ENCODE results near the gene DPEP1. TPM values are rescaled to one million over a fixed set of nuclear protein-coding genes. Genes with fewer than 3 reads are reported as not detected.

DPEP1 gene
- total and polyA plus RNA-seq, 8 donors = 0.23 to 12.3 (median 1.00) TPM; not detected in 2

DNA sequence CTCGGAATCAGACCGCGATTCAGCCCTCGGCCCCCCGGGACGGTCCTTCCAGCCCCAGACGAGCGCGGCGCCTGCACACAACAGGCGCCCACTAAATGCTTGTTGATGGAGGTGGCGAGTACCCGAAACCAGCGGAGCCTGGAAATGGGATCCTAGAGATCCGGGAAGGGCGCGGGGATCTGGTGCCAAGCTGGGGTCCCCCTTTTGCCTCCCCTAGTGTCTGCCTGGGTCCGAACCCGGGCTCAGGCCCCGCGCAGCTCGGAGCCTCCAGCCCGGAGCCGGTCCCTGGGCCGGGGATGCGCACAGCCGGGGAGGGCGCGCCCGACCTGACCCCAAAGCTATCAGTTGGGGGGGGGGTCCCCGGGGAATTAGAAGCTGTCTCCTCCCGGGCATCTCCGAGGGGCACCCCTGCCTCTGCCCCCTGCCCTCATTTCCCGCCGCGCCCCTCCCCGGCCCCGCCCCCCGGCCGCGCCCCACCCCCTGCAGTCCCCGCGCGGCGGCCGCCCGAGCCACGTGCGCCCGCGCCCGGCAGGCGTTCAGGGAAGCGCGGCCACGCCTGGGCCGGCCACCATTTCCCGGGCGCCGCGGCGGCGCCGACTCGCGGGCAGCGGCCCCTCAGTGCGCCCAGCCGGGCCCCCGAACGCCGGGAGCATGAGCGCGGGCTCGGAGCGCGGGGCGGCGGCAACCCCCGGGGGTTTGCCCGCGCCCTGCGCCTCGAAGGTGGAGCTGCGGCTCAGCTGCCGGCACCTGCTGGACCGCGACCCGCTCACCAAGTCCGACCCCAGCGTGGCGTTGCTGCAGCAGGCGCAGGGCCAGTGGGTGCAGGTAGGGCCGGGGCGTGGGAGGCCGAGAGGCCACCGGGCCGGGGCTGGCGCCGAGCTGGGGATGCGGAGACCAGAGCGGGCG is 37.9 kb upstream of the DPEP1 start, which contains the start of gene CPNE7:
Gene CPNE7 (plus strand): TSS at position 512 of the 906 bp plus-strand sequence. CDS start 140 bp downstream, at position 652.
- 0 to 2% (median 2%) methylated on average over 31 to 102 of the region's 103 CpGs for WGBS, 5 donors
- Histone ChIP-seq H3K9me3 (no peaks in the 10 kb centered on the region), H3K4me3 (peak within 1 kb of the TSS; percentile 29 to 47 (median 30)), H3K27me3 (peaks cover 18 to 76% (median 34%) of the 10 kb centered on the region in 3 donors), H3K36me3 (no peaks in the 10 kb centered on the region), H3K27ac (no peak within 1 kb of the TSS), H3K4me1 (peaks cover 20 to 31% (median 25%) of the 10 kb centered on the region in 4 donors)
- TF ChIP-seq CTCF (IDR thresholded peaks at IDR 0.05) = no peak
- no peak for TF ChIP-seq EP300 (IDR thresholded peaks at IDR 0.05)
- intact Hi-C loops (cut with DNase I; ENCODE audit: low total_unique reads) = loop anchor here (10.0 kb wide), 1 partner anchor 69 kb away; no protein-coding TSS in a partner anchor
- peak in 1 of 2 donors; percentile 45 for DNase-seq

DNA sequence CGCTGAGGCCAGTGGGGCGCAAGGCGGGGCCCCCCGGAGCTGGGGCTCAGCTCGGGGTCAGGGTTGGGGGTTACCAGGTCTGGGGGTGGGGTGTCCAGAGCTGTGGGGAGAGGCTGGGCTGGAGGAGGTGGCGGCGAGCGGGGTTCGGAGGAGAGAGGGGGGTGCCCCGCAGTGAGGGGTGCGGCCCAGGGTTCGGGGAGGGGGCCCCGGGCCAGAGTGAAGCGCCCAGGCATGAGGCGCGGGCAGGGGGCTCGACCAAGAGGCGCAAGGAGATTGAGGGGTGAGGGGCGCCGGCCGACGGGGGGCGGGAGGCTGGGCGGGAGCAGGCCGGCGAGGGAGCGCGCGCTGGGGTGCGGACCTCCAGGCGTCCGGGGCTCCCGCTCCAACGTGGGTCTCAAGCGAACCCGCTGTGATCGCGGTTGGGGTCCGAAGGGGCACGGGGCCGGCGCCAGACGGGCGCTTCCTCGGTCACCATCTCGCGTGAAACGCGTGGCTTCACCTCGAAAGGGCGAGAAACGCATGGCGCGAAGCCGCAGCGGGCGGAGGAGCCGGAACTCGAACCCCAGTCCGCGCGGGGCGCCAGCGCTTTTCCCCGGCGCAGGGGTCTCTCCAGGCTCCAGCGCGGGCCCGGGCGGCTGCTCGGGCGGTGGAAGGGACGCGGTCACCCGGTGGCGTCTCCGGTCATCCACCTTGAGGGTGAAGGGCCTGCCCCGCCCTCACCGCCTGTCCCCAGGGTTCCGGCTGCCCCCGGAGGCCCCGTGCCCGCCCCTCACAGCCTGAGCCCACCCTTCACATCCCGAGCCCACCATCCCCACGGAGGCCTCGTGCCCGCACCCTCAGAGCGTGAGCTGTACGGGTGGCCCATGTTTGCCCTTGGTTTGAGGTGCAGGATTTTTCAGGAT is 37.0 kb upstream of the DPEP1 start:
- H3K27ac ChIP-seq = no peak overlapping the region
- DNase-seq = no peak
- peaks cover 18 to 69% (median 33%) of the 10 kb centered on the region in 3 donors for H3K27me3 ChIP-seq
- intact Hi-C loops (cut with DNase I; ENCODE audit: low total_unique reads) = loop anchor here (10.0 kb wide), 1 partner anchor 68 kb away; no protein-coding TSS in a partner anchor
- no peaks in the 10 kb centered on the region for H3K36me3 ChIP-seq
- TF ChIP-seq POLR2AphosphoS5 (IDR thresholded peaks at IDR 0.05) = no peak
- no peak for TF ChIP-seq POLR2A (IDR thresholded peaks at IDR 0.05)
- TF ChIP-seq CTCF (IDR thresholded peaks at IDR 0.05) = no peak
- no peak for TF ChIP-seq EP300 (IDR thresholded peaks at IDR 0.05)
- peaks cover 20 to 33% (median 27%) of the 10 kb centered on the region in 4 donors for H3K4me1 ChIP-seq
- no peaks in the 10 kb centered on the region for H3K9me3 ChIP-seq
- WGBS, 5 donors = 16 to 26% (median 25%) methylated on average over 45 to 89 of the region's 89 CpGs
- peak overlapping the region in 3 of 4 donors; percentile 30 to 47 (median 31) for H3K4me3 ChIP-seq

DNA sequence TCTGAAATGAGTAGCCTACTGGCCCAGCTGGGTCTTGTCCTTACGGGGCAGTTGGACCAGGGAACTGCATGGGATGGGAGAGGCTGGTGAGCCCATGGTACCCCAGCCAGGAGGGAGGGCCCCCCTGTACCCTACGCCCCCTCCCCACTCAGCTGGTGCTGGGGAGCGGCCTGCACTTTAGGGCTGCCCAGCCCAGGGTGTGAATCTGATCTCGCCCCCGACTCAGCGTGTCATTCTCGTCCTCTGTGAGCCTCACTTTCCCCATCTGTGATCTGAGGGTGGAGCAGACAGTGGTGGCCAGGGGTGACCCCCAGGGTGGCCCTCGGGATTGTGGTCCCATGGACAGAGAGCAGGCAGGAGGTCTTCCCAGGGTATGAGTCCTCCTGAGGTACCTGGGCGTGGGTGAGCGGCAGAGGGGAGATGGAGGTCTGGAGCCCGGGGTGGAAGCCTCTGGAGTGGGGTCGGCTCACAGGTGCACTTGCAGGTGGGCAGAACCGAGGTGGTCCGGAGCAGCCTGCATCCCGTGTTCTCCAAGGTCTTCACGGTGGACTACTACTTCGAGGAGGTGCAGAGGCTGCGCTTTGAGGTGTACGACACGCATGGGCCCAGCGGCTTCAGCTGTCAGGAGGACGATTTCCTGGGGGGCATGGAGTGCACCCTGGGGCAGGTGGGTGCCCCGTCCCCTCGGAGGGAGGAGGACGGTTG is 36.2 kb upstream of the DPEP1 start:
- WGBS, 5 donors = 85 to 91% (median 88%) methylated on average over 15 to 25 of the region's 25 CpGs
- intact Hi-C loops (cut with DNase I; ENCODE audit: low total_unique reads) = loop anchor here (10.0 kb wide), 1 partner anchor 68 kb away; no protein-coding TSS in a partner anchor

More for the DNA sequence above, 36.2 kb upstream of the DPEP1 start:
- Histone ChIP-seq H3K9me3 (no peaks in the 10 kb centered on the region), H3K4me3 (no peak overlapping the region), H3K4me1 (peaks cover 26 to 36% (median 33%) of the 10 kb centered on the region in 4 donors), H3K36me3 (no peaks in the 10 kb centered on the region), H3K27me3 (peaks cover 18 to 62% (median 33%) of the 10 kb centered on the region in 3 donors), H3K27ac (no peak overlapping the region)
- DNase-seq = no peak
- TF ChIP-seq CTCF (IDR thresholded peaks at IDR 0.05) (no peak), POLR2AphosphoS5 (IDR thresholded peaks at IDR 0.05) (no peak), EP300 (IDR thresholded peaks at IDR 0.05) (no peak), POLR2A (IDR thresholded peaks at IDR 0.05) (no peak)
